ENCODE measurements around the gene WDR91.

The WDR91 gene

GRCh38 chr7:135197906-135198655 lies 13.2 kb downstream of the WDR91 start:
- DNase-seq: no peak

GRCh38 chr7:135197343-135197742 lies 14.0 kb downstream of the WDR91 start:
- DNase-seq: no peak

- no peak for DNase-seq
These were observed 15.2 kb downstream of the WDR91 start for GRCh38 chr7:135195968-135196629.

- DNase-seq: no peak
These were observed 16.2 kb downstream of the WDR91 start for GRCh38 chr7:135195156-135195555.

- no peak for DNase-seq
These were observed 16.7 kb downstream of the WDR91 start for GRCh38 chr7:135194494-135195095.

GRCh38 chr7:135193615-135194081 lies 17.7 kb downstream of the WDR91 start:
- peak; percentile 97 for DNase-seq

- no peak for DNase-seq
These were observed 18.3 kb downstream of the WDR91 start for GRCh38 chr7:135192914-135193536.

- no peak for DNase-seq
These were observed 20.6 kb downstream of the WDR91 start for GRCh38 chr7:135190703-135191102.

GRCh38 chr7:135189961-135190360 lies 21.4 kb downstream of the WDR91 start:
- DNase-seq: peak; percentile 79

- no peak for DNase-seq
These were observed 22.1 kb downstream of the WDR91 start for GRCh38 chr7:135189221-135189662.

- DNase-seq: no peak
These were observed 22.9 kb downstream of the WDR91 start for GRCh38 chr7:135188298-135188984.

GRCh38 chr7:135186841-135187253 lies 24.5 kb downstream of the WDR91 start:
- DNase-seq: no peak

- no peak for DNase-seq
These were observed 25.1 kb downstream of the WDR91 start for GRCh38 chr7:135186261-135186540.

GRCh38 chr7:135185471-135186260 lies 25.7 kb downstream of the WDR91 start:
- no peak for DNase-seq

GRCh38 chr7:135184254-135184841 lies 27.0 kb downstream of the WDR91 start:
- no peak for DNase-seq

- no peak for DNase-seq
These were observed 27.8 kb downstream of the WDR91 start for GRCh38 chr7:135183478-135183877.

- DNase-seq: no peak
These were observed 29.2 kb downstream of the WDR91 start for GRCh38 chr7:135181929-135182678.

GRCh38 chr7:135181261-135181928 lies 29.9 kb downstream of the WDR91 start:
- no peak for DNase-seq

- no peak for DNase-seq
These were observed 31.2 kb downstream of the WDR91 start for GRCh38 chr7:135180122-135180521.

GRCh38 chr7:135179321-135179925 lies 31.9 kb downstream of the WDR91 start:
- DNase-seq: no peak
